H4 (cell line): ENCODE data around the gene LMNTD2. TPM values are rescaled to one million over a fixed set of nuclear protein-coding genes. Genes with fewer than 3 reads are reported as not detected.
"Not testable (repeated sequence)": the region's sequence is repeated elsewhere in the genome, so short reads cannot be mapped to it uniquely, and the experiment has no call there.

Source experiments
- DNase-seq: peaks from one replicate; pipeline ENCODE4 v3.0.0-alpha.2; 2015; ENCODE audit warnings: low spot score
- total RNA-seq: library from RNA; depleted of rRNA; stranded (reverse); fragments of >200 nt; shearing (Covaris generic); gene quantifications from 2 replicates; pipeline ENCODE4 v1.2.3, GENCODE V29; 2014

LMNTD2 gene
- total RNA-seq, 1 experiment from 2014 or later = 1.4 TPM

- DNase-seq = no peak
Observed at GRCh38 chr11:587978-588380, 27.4 kb upstream of the LMNTD2 start.

GRCh38 chr11:587546-587945 is 27.0 kb upstream of the LMNTD2 start:
- no peak for DNase-seq

GRCh38 chr11:586376-587316 is 26.1 kb upstream of the LMNTD2 start:
- no peak for DNase-seq

- no peak for DNase-seq
Observed at GRCh38 chr11:584287-584686, 23.7 kb upstream of the LMNTD2 start.

- DNase-seq = no peak
Observed at GRCh38 chr11:581752-582151, 21.2 kb upstream of the LMNTD2 start.

- DNase-seq = no peak
Observed at GRCh38 chr11:581342-581741, 20.8 kb upstream of the LMNTD2 start.

GRCh38 chr11:579830-580601 is 19.5 kb upstream of the LMNTD2 start:
- no peak for DNase-seq

GRCh38 chr11:578276-579035 is 17.9 kb upstream of the LMNTD2 start:
- no peak for DNase-seq

- DNase-seq = no peak
Observed at GRCh38 chr11:577611-577894, 17.0 kb upstream of the LMNTD2 start.

- DNase-seq = no peak
Observed at GRCh38 chr11:576811-577610, 16.5 kb upstream of the LMNTD2 start.

GRCh38 chr11:575996-576768 is 15.6 kb upstream of the LMNTD2 start, which contains the start of gene PHRF1:
Gene PHRF1 (plus strand): TSS chr11:576470. CDS start chr11:581513, 5,043 bp downstream.
- peak; percentile 93 for DNase-seq

- DNase-seq = no peak
Observed at GRCh38 chr11:575313-575995, 14.9 kb upstream of the LMNTD2 start.

GRCh38 chr11:574632-575312 is 14.2 kb upstream of the LMNTD2 start:
- DNase-seq = no peak

GRCh38 chr11:574031-574570 is 13.6 kb upstream of the LMNTD2 start:
- DNase-seq = not testable (repeated sequence)

GRCh38 chr11:573146-573759 is 12.7 kb upstream of the LMNTD2 start:
- no peak for DNase-seq

- no peak for DNase-seq
Observed at GRCh38 chr11:571802-572185, 11.3 kb upstream of the LMNTD2 start.

- no peak for DNase-seq
Observed at GRCh38 chr11:569158-569885, 8.8 kb upstream of the LMNTD2 start.
